HCT116 (cell line): ENCODE data around the gene FOXF2. TPM values are rescaled to one million over a fixed set of nuclear protein-coding genes. Genes with fewer than 3 reads are reported as not detected.

Experiments
- ATAC-seq: fragments of 200-7000 bp; cut with Tn5 transposase; 2 replicates; pipeline ENCODE4 v1.9.1; 2020; ENCODE audit warnings: mild to moderate bottlenecking, moderate library complexity
- BruUV-seq: library from RNA; stranded (reverse); fragments of 400-500 nt; replicated peaks from 2 replicates; lab custom pipeline; 2021; lab: Mats Ljungman, UMichigan
- CTCF ChIA-PET: fragments of 300-600 bp; sonication (Branson Sonifier 250); formaldehyde crosslinking; loops from one replicate; lab custom pipeline; 2021; ENCODE audit warnings: antibody characterized with exemption; lab: Charles Lee
- POLR2A ChIA-PET: fragments of 300-600, 350-600 bp; sonication (Branson Sonifier 250); formaldehyde crosslinking; loops from one replicate; lab custom pipeline; 2021; ENCODE audit warnings: antibody characterized with exemption; lab: Charles Lee
- RAD21 ChIA-PET, 2 experiments: fragments of 300-600 bp; sonication (Branson Sonifier 250); formaldehyde crosslinking; loops; one replicate each; lab custom pipeline; 2023; ENCODE audit warnings: low total read pairs in 2 of 2; ENCODE audit not compliant: uncharacterized antibody in 2 of 2, unreplicated experiment in 2 of 2, low non-redundant PET in 1 of 2; lab: Charles Lee
- DNase-seq: peaks from one replicate; pipeline ENCODE4 v3.0.0-alpha.2; 2010; ENCODE audit warnings: low read depth, low spot score
- H2AFZ ChIP-seq: fragments of 200-600 bp; shearing (Covaris generic), sonication (generic); 2 replicates; pipeline ENCODE4 v1.6.1; 2017; ENCODE audit warnings: low read depth, mixed run types, mixed read lengths, antibody characterized with exemption, low read length; ENCODE audit not compliant: poor library complexity, severe bottlenecking
- H3K27ac ChIP-seq: 2 replicates; pipeline ENCODE4 v1.5.1; 2012; ENCODE audit warnings: low read depth, low read length
- H3K27me3 ChIP-seq: fragments of 200-600 bp; sonication (generic); 2 replicates; pipeline ENCODE4 v1.6.1; 2016; ENCODE audit warnings: mixed run types, low read length, mixed read lengths; ENCODE audit not compliant: insufficient read depth
- H3K36me3 ChIP-seq, 2 experiments: fragments of 200-500 bp in 1 of 2; fragments of 200-600 bp in 1 of 2; sonication (Bioruptor generic) in 1 of 2; sonication (generic) in 1 of 2; 2 replicates each; pipeline versions ENCODE4 v1.5.1 to v1.6.1; 2014 to 2016; ENCODE audit warnings: low read length in 2 of 2, inconsistent platforms in 1 of 2, mixed read lengths in 1 of 2, mixed run types in 1 of 2; ENCODE audit not compliant: insufficient read depth in 2 of 2, control insufficient read depth in 1 of 2
- H3K4me1 ChIP-seq, 2 experiments: fragments of 200-600 bp in 1 of 2; sonication (generic) in 1 of 2; 2 replicates each; pipeline versions ENCODE4 v1.5.1 to v1.6.1; 2012 to 2017; ENCODE audit warnings: low read length in 2 of 2, inconsistent platforms in 1 of 2, mild to moderate bottlenecking in 1 of 2, mixed read lengths in 1 of 2, mixed run types in 1 of 2, moderate library complexity in 1 of 2; ENCODE audit not compliant: insufficient read depth in 2 of 2, control insufficient read depth in 1 of 2
- H3K4me2 ChIP-seq: fragments of 200-600 bp; sonication (generic); 2 replicates; pipeline ENCODE4 v1.6.1; 2017; ENCODE audit warnings: mixed run types, low read length, mixed read lengths
- H3K4me3 ChIP-seq, 2 experiments: fragments of 200-600 bp in 1 of 2; sonication (generic) in 1 of 2; replicated peaks in 1 of 2; 2 replicates each; pipeline ENCODE4 v1.5.1; 2011 to 2016; ENCODE audit warnings: low read length in 2 of 2, control low read depth in 1 of 2, low read depth in 1 of 2, mild to moderate bottlenecking in 1 of 2, mixed read lengths in 1 of 2, mixed run types in 1 of 2
- H3K79me2 ChIP-seq: fragments of 200-600 bp; sonication (generic); 2 replicates; pipeline ENCODE4 v1.6.1; 2017; ENCODE audit warnings: mild to moderate bottlenecking, mixed run types, low read length, moderate library complexity, mixed read lengths; ENCODE audit not compliant: insufficient read depth
- H3K9ac ChIP-seq: fragments of 200-600 bp; sonication (generic); 2 replicates; pipeline ENCODE4 v1.6.1; 2016; ENCODE audit warnings: low read length, mixed read lengths
- H3K9me2 ChIP-seq: fragments of 200-600 bp; sonication (generic), shearing (Covaris generic); 2 replicates; pipeline ENCODE4 v1.6.1; 2017; ENCODE audit warnings: mixed run types, mild to moderate bottlenecking, moderate library complexity; ENCODE audit not compliant: insufficient read depth
- H3K9me3 ChIP-seq, 2 experiments: fragments of 200-500 bp in 1 of 2; fragments of 200-600 bp in 1 of 2; sonication (Bioruptor generic) in 1 of 2; sonication (generic) in 1 of 2; 2 replicates each; pipeline ENCODE4 v1.6.1; 2014 to 2017; ENCODE audit warnings: low read length in 2 of 2, mixed read lengths in 2 of 2, inconsistent platforms in 1 of 2, low read depth in 1 of 2, mild to moderate bottlenecking in 1 of 2, mixed run types in 1 of 2, moderate library complexity in 1 of 2; ENCODE audit not compliant: control insufficient read depth in 1 of 2, insufficient read depth in 1 of 2
- H4K20me1 ChIP-seq: fragments of 200-600 bp; sonication (generic), shearing (Covaris generic); 2 replicates; pipeline ENCODE4 v1.6.1; 2017; ENCODE audit warnings: mixed run types, mild to moderate bottlenecking, moderate library complexity; ENCODE audit not compliant: insufficient read depth
- CBX3 ChIP-seq: IDR thresholded peaks from 2 replicates; pipeline ENCODE4 v1.6.1; 2012; ENCODE audit warnings: low read depth
- CEBPB ChIP-seq: IDR thresholded peaks from 2 replicates; pipeline ENCODE4 v1.6.1; 2012; ENCODE audit warnings: low read depth
- CTCF ChIP-seq, 3 experiments: fragments of 200-600 bp in 1 of 3; sonication (generic) in 1 of 3; IDR thresholded peaks in 2 of 3; conservative IDR thresholded peaks in 1 of 3; 2 replicates each; pipeline ENCODE4 v1.5.1; 2012 to 2017; ENCODE audit warnings: low read depth in 2 of 3, low read length in 2 of 3, antibody characterized with exemption in 1 of 3, borderline replicate concordance in 1 of 3, control low read depth in 1 of 3, mild to moderate bottlenecking in 1 of 3, mixed read lengths in 1 of 3, mixed run types in 1 of 3, moderate library complexity in 1 of 3; ENCODE audit not compliant: insufficient read depth in 1 of 3
- EGR1 ChIP-seq: IDR thresholded peaks from 2 replicates; pipeline ENCODE4 v1.6.1; 2012; ENCODE audit warnings: low read depth
- ELF1 ChIP-seq: IDR thresholded peaks from 2 replicates; pipeline ENCODE4 v1.6.1; 2012; ENCODE audit warnings: low read depth, borderline replicate concordance
- EZH2 ChIP-seq: fragments of 200-600 bp; sonication (generic); IDR thresholded peaks from 2 replicates; pipeline ENCODE4 v1.6.1; 2017; ENCODE audit warnings: antibody characterized with exemption, mixed run types
- EZH2phosphoT487 ChIP-seq: fragments of 200-600 bp; IDR thresholded peaks from 2 replicates; pipeline ENCODE4 v1.6.1; 2018; ENCODE audit warnings: antibody characterized with exemption, borderline replicate concordance
- FOSL1 ChIP-seq: IDR thresholded peaks from 2 replicates; pipeline ENCODE4 v1.6.1; 2012; ENCODE audit warnings: low read depth
- POLR2AphosphoS5 ChIP-seq: IDR thresholded peaks from 2 replicates; pipeline ENCODE4 v1.6.1; 2011; ENCODE audit warnings: mild to moderate bottlenecking, low read depth, low read length, moderate library complexity
- RAD21 ChIP-seq: IDR thresholded peaks from 2 replicates; pipeline ENCODE4 v1.6.1; 2012; ENCODE audit warnings: low read depth, mild to moderate bottlenecking
- SIN3A ChIP-seq: IDR thresholded peaks from 2 replicates; pipeline ENCODE4 v1.6.1; 2012; ENCODE audit warnings: low read depth
- SP1 ChIP-seq: IDR thresholded peaks from 2 replicates; pipeline ENCODE4 v1.6.1; 2012; ENCODE audit warnings: low read depth
- SRF ChIP-seq: IDR thresholded peaks from 2 replicates; pipeline ENCODE4 v1.6.1; 2012; ENCODE audit warnings: low read depth
- YY1 ChIP-seq: IDR thresholded peaks from 2 replicates; pipeline ENCODE4 v1.6.1; 2011; ENCODE audit warnings: low read length, low read depth, moderate library complexity, mild to moderate bottlenecking; ENCODE audit not compliant: insufficient replicate concordance; ENCODE audit errors: extremely low read depth
- ZBTB33 ChIP-seq: IDR thresholded peaks from 2 replicates; pipeline ENCODE4 v1.6.1; 2011; ENCODE audit warnings: mild to moderate bottlenecking, low read length, moderate library complexity; ENCODE audit not compliant: insufficient replicate concordance; ENCODE audit errors: extremely low read depth
- ZFX ChIP-seq: fragments of 450-650 bp; IDR thresholded peaks from 2 replicates; pipeline ENCODE4 v1.6.1; 2017
- intact Hi-C: fragments of 100-400 bp; cut with micrococcal nuclease; formaldehyde crosslinking; loops from 2 replicates; pipeline ENCODE4 v1.10.0; 2022
- total RNA-seq: library from RNA; stranded (reverse); gene quantifications from one replicate; pipeline ENCODE4 v1.2.1, GENCODE V29; 2021; ENCODE audit not compliant: unreplicated experiment

Gene FOXF2
- total RNA-seq, 1 experiment from 2014 or later, result not detected

GRCh38 chr6:1372690-1373089 lies 16.7 kb upstream of the FOXF2 start (continued):
- TF ChIP-seq EZH2, result no peak
- no peak for TF ChIP-seq CEBPB
- no peak for TF ChIP-seq POLR2AphosphoS5
- TF ChIP-seq YY1, result no peak

GRCh38 chr6:1376653-1377052 lies 12.7 kb upstream of the FOXF2 start:
- Histone ChIP-seq H3K9ac (no peak overlapping the region), H3K4me1 (peaks cover 0 to 2% of the 10 kb centered on the region in 2 experiments; a peak in 1 of 4 replicates), H2AFZ (no peak overlapping the region), H3K27ac (no peak overlapping the region), H3K79me2 (no peaks in the 10 kb centered on the region), H3K9me3 (no peaks in the 10 kb centered on the region), H3K4me3 (no peak overlapping the region), H3K36me3 (no peaks in the 10 kb centered on the region), H3K27me3 (no peaks in the 10 kb centered on the region), H3K9me2 (no peaks in the 10 kb centered on the region), H4K20me1 (no peaks in the 10 kb centered on the region), H3K4me2 (no peak overlapping the region)
- CTCF ChIA-PET, result no interaction called here
- POLR2A ChIA-PET, result no interaction called here
- no peak for DNase-seq
- ATAC-seq, result no peak
- no peak for TF ChIP-seq ZFX
- no peak for TF ChIP-seq EZH2
- TF ChIP-seq RAD21, result no peak
- TF ChIP-seq YY1, result no peak
- no peak for TF ChIP-seq POLR2AphosphoS5
- TF ChIP-seq CEBPB, result no peak
- TF ChIP-seq SIN3A, result no peak
- intact Hi-C loops, result no loop called here
- no TSS peak for BruUV-seq
- RAD21 ChIA-PET, result no interaction called here

GRCh38 chr6:1377526-1377925 lies 11.8 kb upstream of the FOXF2 start:
- H3K9me2 ChIP-seq, result no peaks in the 10 kb centered on the region
- H3K4me3 ChIP-seq, result no peak overlapping the region
- ChIA-PET POLR2A (no interaction called here), CTCF (no interaction called here), RAD21 (no interaction called here)
- H3K79me2 ChIP-seq, result no peaks in the 10 kb centered on the region
- peaks cover 0 to 8% of the 10 kb centered on the region in 2 experiments; a peak in 1 of 4 replicates for H3K4me1 ChIP-seq
- intact Hi-C loops, result no loop called here
- H3K27ac ChIP-seq, result no peak overlapping the region
- no peak overlapping the region for H3K4me2 ChIP-seq
- H3K36me3 ChIP-seq, result no peaks in the 10 kb centered on the region
- H3K9me3 ChIP-seq, result no peaks in the 10 kb centered on the region
- no peaks in the 10 kb centered on the region for H3K27me3 ChIP-seq
- no peak for DNase-seq
- no peak for ATAC-seq
- no peak overlapping the region for H3K9ac ChIP-seq
- no TSS peak for BruUV-seq
- no peak overlapping the region for H2AFZ ChIP-seq
- H4K20me1 ChIP-seq, result no peaks in the 10 kb centered on the region
- TF ChIP-seq CBX3, result no peak
- TF ChIP-seq EZH2, result no peak
- TF ChIP-seq EZH2phosphoT487, result no peak
- no peak for TF ChIP-seq CEBPB
- TF ChIP-seq FOSL1, result no peak
- TF ChIP-seq CTCF (IDR thresholded peaks at IDR 0.05 in 2 of 3, conservative IDR thresholded peaks at IDR 0.05 in 1 of 3; ENCODE audit: borderline replicate concordance in 1 of 3, insufficient read depth in 1 of 3, low read depth in 2 of 3, low read length in 2 of 3), result no peak
- TF ChIP-seq YY1, result no peak
- TF ChIP-seq EGR1, result no peak
- TF ChIP-seq SP1, result no peak
- no peak for TF ChIP-seq ELF1
- TF ChIP-seq ZBTB33, result no peak
- no peak for TF ChIP-seq SRF
